ENCODE measurements around the gene FRMPD3.

The FRMPD3 gene

GRCh38 chrX:107482046-107482445 lies 32.6 kb downstream of the FRMPD3 start:
- no peak for DNase-seq

GRCh38 chrX:107484002-107484726 lies 34.7 kb downstream of the FRMPD3 start:
- DNase-seq: no peak

- no peak for DNase-seq
These were observed 35.6 kb downstream of the FRMPD3 start for GRCh38 chrX:107485013-107485412.

- no peak for DNase-seq
These were observed 43.7 kb downstream of the FRMPD3 start for GRCh38 chrX:107493141-107493540.

GRCh38 chrX:107496786-107497185 lies 47.3 kb downstream of the FRMPD3 start:
- DNase-seq: no peak

Data from NCI-H2107 (cell line).